ENCODE results near the gene BDH1.

- TF ChIP-seq CTCF (IDR thresholded peaks at IDR 0.05) (no peak), POLR2AphosphoS5 (IDR thresholded peaks at IDR 0.05) (no peak), POLR2A (IDR thresholded peaks at IDR 0.05) (no peak), EP300 (IDR thresholded peaks at IDR 0.05) (no peak)
These were observed 14.8 kb downstream of the BDH1 start for GRCh38 chr3:197540961-197541377.
